H1 (cell line): ENCODE data around the gene TGOLN2.

Source experiments
- CREB1 ChIP-seq: IDR thresholded peaks from 2 replicates; pipeline ENCODE4 v1.6.1; 2012; ENCODE audit warnings: inconsistent platforms
- CTCF ChIP-seq, 3 experiments: IDR thresholded peaks; 1 replicate in 2 of 3; 2 replicates in 1 of 3; pipeline versions ENCODE4 v1.5.1 to v1.6.1; 2011; ENCODE audit warnings: low read length in 3 of 3, mild to moderate bottlenecking in 3 of 3, inconsistent platforms in 2 of 3, low read depth in 1 of 3, moderate library complexity in 1 of 3; ENCODE audit not compliant: insufficient read depth in 1 of 3; ENCODE audit errors: control extremely low read depth in 1 of 3
- EZH2 ChIP-seq: fragments of 200-600 bp; sonication (generic); IDR thresholded peaks from 2 replicates; pipeline ENCODE4 v1.7.1; 2012; ENCODE audit warnings: low read depth, mild to moderate bottlenecking, moderate library complexity, low read length, inconsistent platforms; ENCODE audit not compliant: severe bottlenecking
- KDM5A ChIP-seq: fragments of 200-600 bp; IDR thresholded peaks from 2 replicates; pipeline ENCODE4 v1.7.1; 2012; ENCODE audit warnings: mild to moderate bottlenecking, low read length, inconsistent platforms, mixed read lengths
- POLR2AphosphoS5 ChIP-seq: IDR thresholded peaks from 2 replicates; pipeline ENCODE4 v1.6.1; 2011; ENCODE audit warnings: low read depth, low read length
- SRF ChIP-seq: IDR thresholded peaks from 2 replicates; pipeline ENCODE4 v1.6.1; 2011; ENCODE audit warnings: mild to moderate bottlenecking, low read depth, low read length, moderate library complexity
- TAF1 ChIP-seq: IDR thresholded peaks from 2 replicates; pipeline ENCODE4 v1.6.1; 2011; ENCODE audit warnings: mild to moderate bottlenecking, low read depth, low read length

GRCh38 chr2:85323351-85323987 is 4.3 kb downstream of the TGOLN2 start:
- TF ChIP-seq KDM5A: no peak
- TF ChIP-seq POLR2AphosphoS5: no peak
- TF ChIP-seq EZH2: no peak
- no peak for TF ChIP-seq CREB1
- TF ChIP-seq CTCF (IDR thresholded peaks at IDR 0.05; ENCODE audit: control extremely low read depth in 1 of 3, insufficient read depth in 1 of 3, low read depth in 1 of 3, low read length in 3 of 3): no peak
- TF ChIP-seq TAF1: no peak
- no peak for TF ChIP-seq SRF
